Stimulated activated CD4-positive, alpha-beta T cell treated with anti-CD3 and anti-CD28 coated beads, TNF-alpha, amount 100 ng/mL, for 48 hours (primary cell): ENCODE data around the gene KIF1C.

Source experiments
- DNase-seq, 3 donors: peaks; one replicate each; pipeline ENCODE4 v3.0.0-alpha.2; 2020; ENCODE audit warnings: low read depth in 3 of 3

Gene KIF1C

DNA sequence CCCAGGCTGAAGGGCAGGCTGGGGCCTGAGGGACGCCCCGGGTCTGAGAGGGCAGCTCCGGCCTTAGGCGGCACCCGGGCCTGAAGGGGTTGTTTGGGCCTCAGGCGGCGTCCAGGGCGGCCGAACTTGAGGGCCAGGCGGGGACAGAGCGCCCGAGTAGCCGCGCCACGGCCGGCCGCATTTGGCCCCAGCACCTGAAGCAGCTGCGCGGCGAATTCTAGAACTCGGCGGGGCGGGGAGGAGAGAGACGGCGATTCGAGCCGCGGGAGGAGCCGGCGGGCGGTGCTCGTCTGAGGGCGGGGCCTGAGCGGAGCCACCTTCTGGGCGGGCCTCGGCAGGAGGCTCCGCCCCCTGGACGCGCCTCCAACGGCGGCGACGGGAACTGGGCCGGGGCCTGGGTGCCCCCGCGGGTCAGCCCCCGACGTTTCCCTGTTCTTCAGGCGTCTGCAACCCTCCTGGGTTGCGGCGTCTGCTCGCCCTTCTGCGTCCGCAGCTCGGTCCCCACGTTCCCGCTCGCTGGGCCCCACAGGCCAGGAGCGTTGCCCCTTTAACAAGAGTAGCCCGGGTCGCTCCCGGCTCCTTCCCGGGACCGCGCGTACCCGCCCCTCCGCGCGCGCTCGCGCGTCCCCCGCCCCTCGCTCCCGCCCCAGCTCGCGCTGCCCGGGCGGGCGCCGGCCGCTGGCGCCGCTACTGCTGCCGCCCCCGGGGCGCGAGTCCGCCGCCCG lies at the start of gene KIF1C, which contains the start of gene INCA1:
TSS of gene KIF1C (plus strand) at position 649 of the 725 bp plus-strand sequence. CDS start 2,297 bp downstream, outside the sequence.
TSS of gene INCA1 (minus strand) at position 221 of the 725 bp plus-strand sequence. CDS start 3,085 bp downstream, outside the sequence.
- DNase-seq, result peak; percentile 78 to 89 (median 80)

DNA sequence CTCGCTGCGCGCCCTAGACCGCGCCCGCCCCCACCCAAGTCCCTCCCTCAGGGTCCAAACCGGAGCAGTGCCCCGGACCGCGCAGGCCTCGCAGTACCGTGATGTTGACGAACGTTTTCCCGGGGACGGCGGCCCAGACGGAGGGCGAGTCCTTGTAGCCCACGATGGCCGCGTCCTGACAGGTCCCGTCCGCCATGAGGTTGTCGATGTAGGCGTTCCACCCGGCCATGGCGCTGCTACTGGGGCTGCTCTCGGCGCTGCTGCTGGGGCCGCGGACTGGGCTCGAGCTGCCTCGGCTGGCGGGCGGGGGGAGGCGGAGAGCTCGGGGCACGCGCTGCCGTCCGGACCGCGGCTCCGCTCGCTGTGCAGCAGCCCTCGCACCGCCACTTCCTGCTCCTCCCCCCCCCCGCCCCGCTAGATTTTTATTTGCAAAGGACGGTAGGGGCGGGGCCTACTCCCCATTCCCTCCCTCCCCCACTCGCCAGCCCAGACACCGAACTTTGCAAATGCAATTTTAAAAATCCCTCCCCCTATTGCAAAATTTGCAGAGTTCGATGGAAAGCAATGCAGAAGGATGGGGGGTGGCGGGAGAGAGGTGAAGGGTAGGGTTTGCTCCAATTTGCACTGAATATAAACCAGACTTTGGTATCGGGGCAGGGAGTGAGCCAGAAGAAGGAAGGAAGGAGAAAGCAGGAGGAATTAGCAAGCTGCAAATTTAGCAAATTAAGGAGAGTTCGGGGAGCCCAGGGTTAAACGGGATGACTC lies 49.4 kb upstream of the KIF1C start, which contains the start of gene PFN1:
TSS of gene PFN1 (minus strand) at position 365 of the 765 bp plus-strand sequence. CDS start at position 229, 136 bp downstream.
- DNase-seq, result peak; percentile 81 to 94 (median 89)

DNA sequence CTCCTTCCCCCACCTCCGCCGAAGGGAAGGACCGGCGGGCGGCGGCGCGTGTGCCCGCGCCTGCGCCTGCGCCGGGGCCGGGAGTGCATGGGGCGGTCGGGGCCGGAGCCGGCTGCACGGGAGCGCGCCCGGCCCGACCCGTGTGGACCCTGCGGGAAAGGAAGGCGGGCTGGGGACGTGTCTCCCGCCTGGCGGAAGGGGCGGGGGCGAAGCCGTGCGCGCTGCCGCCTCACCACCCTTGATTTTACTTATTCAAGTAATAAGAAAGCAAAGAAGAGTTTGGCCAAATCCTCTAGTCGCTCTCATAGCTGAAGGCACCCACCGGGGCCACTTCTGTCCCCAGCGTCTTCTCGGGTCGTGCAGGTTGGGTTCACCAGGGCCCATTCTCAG lies 48.8 kb upstream of the KIF1C start:
- DNase-seq, result peak in 2 of 3 donors; percentile 66 to 68

DNA sequence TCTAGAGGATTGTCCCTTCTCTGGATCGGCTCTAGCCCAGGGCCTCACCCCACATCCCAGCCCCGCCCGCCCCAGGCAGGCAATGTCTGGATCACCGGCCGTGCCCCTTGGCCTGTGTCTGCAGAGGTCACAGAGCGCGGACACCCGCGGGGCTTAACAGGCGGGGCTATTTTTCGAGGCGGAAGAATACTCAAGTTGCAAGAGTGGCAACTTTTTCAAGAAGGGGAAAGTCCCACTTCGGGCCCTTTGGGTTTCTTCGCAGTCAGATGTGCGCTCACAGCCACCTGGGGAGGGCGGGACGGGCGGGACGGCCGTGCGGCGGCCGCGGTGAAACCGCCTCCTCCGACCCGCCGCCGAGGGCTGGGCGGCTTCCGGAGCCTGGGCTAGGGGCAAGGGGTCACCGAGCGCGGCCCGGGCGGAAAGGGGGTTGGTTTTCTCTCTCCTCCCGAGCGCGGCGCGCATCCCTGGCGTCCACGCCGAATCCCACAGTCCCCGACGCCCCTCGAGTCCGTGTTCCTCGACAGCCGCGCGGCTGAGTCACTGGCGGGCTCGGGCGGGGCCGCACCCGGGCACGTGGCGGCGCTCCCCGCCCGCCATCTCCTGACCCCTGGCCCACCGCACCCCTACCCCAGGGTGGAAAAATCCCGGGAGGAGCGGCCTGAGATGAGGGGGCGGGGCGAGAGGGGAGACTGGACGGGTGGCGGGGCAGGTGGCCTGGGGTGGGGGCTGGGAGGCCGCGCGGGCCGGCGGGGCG lies 48.3 kb upstream of the KIF1C start:
- peak in 2 of 3 donors; percentile 61 to 73 for DNase-seq

GRCh38 chr17:4950075-4950745 lies 47.5 kb upstream of the KIF1C start:
- peak in 1 of 3 donors; percentile 37 for DNase-seq

GRCh38 chr17:4950746-4951204 lies 47.0 kb upstream of the KIF1C start, which contains the start of gene ENO3:
TSS of gene ENO3 (plus strand) at chr17:4951119. CDS start at chr17:4951830, 711 bp downstream.
- DNase-seq, result no peak

GRCh38 chr17:4951486-4951885 lies 46.3 kb upstream of the KIF1C start:
- no peak for DNase-seq

DNA sequence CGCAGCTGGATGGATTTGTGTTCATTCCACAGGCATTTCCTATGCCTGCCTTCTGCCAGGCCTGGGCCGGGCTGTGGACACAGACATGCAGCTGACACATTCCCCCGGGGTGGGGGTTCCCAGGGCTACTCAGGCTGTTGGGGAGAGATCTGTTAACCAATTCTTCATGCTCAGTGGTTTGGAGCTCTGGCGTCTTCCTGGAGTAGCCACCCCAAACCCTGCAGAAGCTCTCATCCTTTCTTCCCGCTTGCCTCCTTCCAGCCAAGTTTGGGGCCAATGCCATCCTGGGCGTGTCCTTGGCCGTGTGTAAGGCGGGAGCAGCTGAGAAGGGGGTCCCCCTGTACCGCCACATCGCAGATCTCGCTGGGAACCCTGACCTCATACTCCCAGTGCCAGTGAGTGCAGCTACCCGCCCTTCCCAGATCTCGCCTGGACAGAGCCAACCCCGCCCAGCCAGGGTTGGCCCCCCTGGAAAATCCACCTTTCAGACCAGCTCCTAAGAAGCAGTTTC lies 44.2 kb upstream of the KIF1C start:
- no peak for DNase-seq

DNA sequence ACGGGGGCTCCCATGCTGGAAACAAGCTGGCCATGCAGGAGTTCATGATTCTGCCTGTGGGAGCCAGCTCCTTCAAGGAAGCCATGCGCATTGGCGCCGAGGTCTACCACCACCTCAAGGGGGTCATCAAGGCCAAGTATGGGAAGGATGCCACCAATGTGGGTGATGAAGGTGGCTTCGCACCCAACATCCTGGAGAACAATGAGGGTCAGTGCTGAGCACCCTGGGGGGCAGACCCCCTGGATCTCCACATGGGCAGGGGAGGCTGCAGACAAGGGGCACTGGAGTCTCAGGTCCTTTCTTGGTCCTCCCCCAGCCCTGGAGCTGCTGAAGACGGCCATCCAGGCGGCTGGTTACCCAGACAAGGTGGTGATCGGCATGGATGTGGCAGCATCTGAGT lies 42.7 kb upstream of the KIF1C start:
- no peak for DNase-seq

DNA sequence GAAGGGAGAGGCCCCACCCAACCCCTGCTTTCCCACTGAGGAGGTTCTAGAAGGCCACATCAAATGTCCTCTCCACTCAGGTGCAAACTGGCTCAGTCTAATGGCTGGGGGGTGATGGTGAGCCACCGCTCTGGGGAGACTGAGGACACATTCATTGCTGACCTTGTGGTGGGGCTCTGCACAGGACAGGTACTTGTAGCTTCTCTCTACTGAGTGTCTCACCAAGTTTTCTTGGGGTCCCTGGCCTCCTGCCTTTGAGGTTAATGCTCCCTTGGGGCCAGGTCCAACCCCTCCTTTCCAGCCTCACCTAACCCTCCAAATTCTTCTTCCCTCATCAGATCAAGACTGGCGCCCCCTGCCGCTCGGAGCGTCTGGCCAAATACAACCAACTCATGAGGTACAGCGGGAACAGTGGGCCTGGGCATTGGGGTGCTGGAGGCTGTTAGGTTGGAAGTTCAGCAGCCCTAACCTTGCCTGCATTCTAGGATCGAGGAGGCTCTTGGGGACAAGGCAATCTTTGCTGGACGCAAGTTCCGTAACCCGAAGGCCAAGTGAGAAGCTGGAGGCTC lies 41.2 kb upstream of the KIF1C start:
- no peak for DNase-seq

DNA sequence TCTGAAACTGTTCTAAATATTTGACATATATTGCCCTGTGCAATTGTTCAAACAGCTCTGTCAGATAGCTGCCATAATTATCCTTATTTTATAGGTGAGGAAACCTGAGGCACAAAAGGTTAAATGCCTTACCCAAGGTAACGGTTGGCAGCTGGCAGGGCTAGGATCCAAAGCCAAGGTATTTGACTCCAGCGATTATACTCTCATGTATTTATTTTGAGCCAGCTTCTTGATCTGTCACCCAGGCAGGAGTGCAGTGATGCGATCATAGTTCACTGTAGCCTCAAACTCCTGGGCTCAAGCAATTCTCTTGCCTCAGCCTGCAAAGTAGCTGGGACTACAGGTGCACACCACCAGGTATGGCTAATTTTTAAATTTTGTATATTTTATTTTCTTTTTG lies 39.6 kb upstream of the KIF1C start:
- no peak for DNase-seq

- no peak for DNase-seq
Observed at GRCh38 chr17:4959261-4959965, 38.3 kb upstream of the KIF1C start.

DNA sequence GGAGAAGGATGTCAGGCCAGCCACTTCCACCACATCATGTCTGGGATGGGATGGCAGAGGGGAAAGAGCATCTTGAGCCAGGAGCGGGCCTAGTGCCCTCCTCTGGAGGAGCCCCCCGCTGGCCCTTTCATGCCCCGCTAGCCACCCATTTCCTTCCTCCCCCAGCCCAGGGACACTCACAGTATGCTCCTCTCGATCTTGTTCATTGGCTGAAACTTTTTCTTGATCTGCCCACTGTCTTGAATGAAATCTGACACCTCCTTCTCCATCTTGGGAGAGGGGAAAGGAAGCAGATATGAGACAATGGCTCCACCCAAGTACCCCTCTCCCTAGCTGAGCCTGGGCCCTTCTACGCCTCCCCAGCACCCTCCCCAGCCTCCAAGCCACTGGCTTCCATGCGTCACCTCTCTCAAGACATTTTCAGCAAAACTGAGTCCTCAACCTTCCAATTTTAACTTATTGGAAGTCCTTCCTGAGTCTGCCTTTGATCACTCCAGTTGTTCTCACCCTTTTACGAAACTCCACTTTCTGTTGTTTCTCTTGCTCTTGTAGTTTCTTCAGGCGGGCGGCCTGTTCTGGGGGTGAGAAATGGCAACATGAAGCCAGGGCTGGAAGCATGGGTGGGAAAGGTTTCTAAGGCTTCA lies 37.3 kb upstream of the KIF1C start:
- DNase-seq, result no peak

GRCh38 chr17:4965311-4965986 lies 32.3 kb upstream of the KIF1C start:
- no peak for DNase-seq

DNA sequence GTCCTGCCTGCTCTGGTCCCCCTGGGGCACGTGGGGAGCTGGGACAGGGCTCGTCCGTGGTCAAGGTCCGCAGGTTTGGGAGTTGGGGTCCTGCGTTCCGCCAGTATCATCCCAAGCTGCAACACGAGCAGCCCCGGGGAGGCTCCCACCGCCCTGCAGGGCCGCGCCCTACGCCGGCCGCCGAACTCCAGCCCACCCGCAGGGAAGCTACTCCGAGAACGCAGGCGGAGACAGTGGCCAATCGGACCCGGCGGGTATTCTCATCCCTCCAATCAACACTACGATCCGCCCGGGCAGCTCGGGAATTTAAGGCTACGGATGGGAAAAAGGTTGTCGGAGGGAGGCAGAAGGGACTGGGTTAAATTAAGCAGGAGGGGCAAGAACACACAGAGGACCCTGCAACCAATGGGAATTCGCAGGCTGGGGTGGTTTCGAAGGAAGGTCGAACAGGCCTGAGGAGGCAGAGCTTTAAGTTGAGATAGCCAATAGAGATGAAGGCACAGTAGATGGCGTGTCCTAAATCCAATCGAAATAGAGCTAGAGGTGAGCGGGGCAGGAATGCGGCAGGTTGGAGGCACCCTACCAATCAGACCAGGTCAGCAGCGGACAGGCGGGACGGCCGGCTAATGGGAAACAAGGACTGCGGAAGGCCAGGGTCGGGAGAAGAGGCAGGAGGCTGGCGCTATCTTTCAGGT lies 30.8 kb upstream of the KIF1C start:
- DNase-seq, result peak; percentile 81 to 91 (median 83)

DNA sequence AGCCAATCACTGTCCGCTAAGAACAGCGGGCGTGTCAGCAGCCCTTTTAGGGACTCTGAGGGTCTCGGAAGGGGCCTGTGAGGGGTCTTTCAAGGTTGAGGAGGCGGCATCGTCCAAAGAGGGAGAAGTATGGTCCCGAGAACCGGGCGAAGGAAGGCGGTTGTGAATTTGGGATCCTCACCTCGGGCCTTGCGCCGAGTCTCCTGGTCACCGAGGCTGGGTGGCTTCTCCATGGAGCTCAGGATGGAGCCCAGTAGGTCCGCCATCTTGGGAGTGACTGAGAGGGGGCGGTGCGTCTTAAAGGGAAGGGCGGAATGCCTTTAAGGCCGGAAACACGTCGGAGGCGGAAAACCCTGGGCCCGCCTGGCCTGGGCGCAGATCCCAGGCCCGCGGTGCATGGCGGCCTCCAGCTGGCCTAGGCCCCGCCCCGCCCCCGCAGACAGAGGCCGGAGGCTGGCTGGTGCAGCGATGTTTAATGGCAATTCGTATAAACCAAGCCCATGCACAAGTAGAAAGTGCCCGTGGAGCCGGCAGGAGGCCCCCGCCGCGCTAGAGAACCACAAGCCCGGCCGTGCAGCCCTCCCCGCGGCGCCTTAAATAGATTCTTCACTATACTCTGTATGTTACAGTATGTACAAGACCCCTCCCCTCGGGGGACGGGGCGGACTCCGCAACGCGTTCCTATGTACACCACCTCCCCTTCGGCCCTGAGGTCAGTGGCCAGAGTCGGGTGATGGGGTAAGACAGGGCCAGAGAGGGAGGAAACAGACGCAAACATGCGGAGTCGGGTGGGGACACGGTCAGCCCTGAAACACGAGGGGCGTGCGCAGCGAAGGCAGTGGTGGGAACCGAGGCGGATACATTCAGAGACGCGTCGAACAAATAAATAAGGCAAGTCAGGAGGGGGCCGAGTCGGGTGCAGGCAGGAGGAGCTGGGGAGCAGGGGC lies 29.9 kb upstream of the KIF1C start, which contains the start of gene SPAG7:
TSS of gene SPAG7 (minus strand) at position 279 of the 947 bp plus-strand sequence. CDS start at position 266, 13 bp downstream.
- DNase-seq, result peak; percentile 84 to 89 (median 87)

GRCh38 chr17:4968486-4969046 lies 29.2 kb upstream of the KIF1C start:
- no peak for DNase-seq
